HG02943 (cell line): ENCODE results near the gene CNOT9.

Experiments
- ATAC-seq: cut with Tn5 transposase; IDR thresholded peaks from one replicate; pipeline ENCODE4 v1.9.1; 2021; ENCODE audit warnings: mild to moderate bottlenecking, low read depth, moderate library complexity; ENCODE audit not compliant: unreplicated experiment

Gene CNOT9

DNA sequence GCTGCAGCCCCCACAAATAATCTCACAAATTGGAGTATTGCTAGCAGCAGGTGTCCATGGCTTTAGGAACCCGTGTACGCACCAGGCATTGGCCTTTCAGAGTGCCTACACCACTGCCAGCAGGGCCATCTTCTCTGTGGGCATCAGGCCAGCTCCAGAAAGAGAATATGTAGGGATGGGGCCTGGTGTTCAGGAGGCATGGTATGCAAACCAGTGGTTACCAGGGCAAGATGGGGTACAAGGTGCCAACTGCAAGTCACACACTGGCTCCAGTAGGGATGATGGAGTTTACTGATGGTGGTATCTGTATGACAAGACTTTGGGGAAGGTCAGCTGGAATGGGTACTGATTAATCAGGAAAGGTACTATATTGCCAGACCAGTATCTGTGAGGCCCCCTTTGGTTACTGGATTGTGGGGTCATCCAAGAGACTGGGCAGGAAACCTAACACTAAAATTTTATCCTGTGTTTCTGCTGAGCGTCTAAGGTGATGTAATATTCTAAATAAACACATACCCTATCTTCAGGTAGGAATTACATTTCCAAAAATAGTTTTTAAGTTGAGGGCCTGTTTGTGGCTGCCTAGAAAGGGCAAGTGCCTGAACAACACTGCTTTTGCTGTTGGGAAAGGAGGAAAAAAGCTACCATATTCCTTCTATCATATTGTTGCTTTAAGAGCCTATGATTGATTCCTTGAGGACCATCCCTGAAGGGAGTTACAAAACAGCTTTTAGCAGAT is 9.0 kb downstream of the CNOT9 start:
- ATAC-seq = no peak

GRCh38 chr2:218578272-218578877 is 9.7 kb downstream of the CNOT9 start:
- ATAC-seq = no peak

DNA sequence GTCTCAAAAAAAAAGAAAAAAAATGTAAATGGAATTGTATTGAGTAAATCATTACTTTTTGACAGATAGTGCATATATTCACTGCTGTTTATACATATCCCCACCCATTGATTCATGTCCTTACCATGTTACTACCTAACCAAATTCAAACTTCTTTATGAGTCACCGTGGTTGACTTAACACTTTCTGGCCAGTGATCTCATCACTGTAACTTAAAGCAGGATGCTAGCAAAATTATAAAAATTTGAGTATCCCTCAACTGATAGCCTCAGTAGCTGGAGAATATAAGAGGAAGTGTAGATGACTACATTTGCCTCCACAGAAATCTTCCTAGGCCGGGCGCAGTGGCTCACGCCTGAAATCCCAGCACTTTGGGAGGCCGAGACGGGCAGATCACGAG is 13.4 kb downstream of the CNOT9 start:
- ATAC-seq = no peak

DNA sequence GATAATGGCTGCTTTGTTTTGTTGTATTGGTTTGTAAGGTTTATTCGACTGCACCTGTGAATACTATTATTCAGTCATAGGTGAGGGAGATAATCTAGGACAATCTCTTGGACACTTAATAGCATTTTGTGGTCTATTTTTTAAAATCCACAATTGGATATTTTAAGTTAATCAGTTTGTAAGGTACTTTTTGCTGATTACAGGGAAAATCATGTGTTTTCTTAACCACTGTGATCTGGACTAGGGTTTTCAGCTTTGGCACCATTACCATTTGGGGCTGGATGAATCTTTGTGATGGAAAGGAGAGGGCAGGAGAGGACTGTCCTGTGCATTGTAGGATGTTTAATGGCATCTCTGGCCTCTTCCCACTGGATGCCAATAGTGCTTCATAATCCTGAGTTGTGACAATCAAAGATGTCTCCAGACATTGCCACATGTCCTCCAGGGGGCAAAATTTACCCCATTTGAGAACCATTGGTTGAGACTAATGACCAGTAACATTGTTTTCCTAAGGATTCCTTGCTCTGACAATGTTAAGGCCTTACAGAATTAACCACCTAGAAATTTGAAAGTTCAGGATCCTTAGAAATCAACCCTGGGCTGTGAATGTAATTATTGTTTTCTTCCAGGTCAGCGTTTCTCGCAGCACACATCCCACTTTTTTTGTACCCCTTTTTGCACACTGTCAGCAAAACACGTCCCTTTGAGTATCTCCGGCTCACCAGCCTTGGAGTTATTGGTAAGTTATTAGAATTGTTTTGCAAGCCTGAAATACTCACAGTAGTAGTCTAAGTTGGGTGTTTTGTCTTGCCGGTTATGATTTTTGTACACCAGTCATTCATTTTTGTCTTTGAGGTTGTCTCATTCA is 15.6 kb downstream of the CNOT9 start:
- ATAC-seq = no peak

DNA sequence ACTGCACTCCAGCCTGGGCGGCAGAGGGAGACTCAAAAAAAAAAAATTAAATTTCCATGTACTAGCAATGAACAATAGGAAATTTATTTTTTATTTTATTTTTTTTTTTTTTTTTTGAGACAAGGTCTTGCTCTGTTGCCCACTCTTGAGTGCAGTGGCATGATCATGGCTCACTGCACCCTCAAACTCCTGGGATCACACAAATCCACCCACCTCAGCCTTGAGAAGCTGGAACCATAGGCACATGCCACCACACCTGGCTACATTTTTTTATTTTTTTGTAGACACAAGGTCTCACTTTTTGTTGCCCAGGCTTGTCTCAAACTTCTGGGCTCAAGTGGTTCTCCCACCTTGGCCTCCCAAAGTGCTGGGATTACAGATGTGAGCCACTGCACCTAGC is 16.9 kb downstream of the CNOT9 start:
- no peak for ATAC-seq

DNA sequence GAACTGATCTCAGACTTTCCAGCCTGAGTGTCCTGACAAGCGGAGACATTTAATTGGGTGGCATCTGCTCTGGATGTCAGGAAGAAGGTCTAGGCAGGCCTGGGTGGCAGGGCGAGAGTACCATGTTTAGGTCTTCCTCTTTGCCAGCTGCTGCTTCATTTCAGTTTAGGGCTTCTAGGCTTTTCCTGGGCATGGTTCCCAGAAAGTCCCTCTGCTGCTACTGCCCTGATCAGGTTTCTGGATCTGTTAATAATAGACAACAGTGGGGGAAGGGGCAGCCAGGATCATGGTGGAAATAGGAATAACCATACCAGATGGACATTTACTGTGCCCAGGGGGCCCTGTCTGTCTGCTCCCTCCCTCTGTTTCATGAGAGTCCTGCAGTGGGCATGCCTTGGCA is 36.8 kb downstream of the CNOT9 start:
- no peak for ATAC-seq

- ATAC-seq = no peak
Observed at GRCh38 chr2:218607436-218608115, 38.9 kb downstream of the CNOT9 start, which contains the start of gene PLCD4. Gene PLCD4 (plus strand): TSS chr2:218607899. CDS start chr2:218615740, 7,841 bp downstream.

GRCh38 chr2:218615868-218616315 is 47.3 kb downstream of the CNOT9 start:
- no peak for ATAC-seq

DNA sequence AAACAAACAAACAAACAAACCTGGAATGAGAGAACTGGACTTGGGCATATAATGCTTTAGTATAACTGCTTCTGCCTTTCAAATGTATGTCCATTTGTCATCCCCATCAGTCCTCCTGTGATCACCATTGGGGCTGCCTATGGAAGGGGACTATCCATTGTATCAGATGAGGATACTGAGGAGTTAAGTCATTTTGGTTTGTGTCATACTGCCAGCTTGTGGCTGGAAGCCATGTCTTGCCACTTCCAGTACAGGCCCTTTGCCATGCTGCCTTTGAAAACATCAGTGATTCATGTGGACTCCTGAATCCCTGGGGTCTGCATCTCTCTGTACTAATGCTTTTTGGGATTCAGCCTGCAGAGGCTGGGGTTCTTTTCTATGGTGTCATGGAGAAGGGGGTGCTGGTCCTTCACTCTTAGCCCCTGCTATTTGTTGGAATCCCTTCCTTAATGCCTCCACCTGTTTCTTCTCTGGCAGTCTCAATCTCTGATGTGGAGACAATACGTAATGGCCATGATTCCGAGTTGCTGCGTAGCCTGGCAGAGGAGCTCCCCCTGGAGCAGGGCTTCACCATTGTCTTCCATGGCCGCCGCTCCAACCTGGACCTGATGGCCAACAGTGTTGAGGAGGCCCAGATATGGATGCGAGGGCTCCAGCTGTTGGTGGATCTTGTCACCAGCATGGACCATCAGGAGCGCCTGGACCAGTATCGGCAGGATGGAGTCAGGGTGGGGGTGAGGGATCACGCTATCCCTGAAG is 49.6 kb downstream of the CNOT9 start:
- no peak for ATAC-seq

GRCh38 chr2:218621007-218621406 is 52.4 kb downstream of the CNOT9 start:
- ATAC-seq = no peak

DNA sequence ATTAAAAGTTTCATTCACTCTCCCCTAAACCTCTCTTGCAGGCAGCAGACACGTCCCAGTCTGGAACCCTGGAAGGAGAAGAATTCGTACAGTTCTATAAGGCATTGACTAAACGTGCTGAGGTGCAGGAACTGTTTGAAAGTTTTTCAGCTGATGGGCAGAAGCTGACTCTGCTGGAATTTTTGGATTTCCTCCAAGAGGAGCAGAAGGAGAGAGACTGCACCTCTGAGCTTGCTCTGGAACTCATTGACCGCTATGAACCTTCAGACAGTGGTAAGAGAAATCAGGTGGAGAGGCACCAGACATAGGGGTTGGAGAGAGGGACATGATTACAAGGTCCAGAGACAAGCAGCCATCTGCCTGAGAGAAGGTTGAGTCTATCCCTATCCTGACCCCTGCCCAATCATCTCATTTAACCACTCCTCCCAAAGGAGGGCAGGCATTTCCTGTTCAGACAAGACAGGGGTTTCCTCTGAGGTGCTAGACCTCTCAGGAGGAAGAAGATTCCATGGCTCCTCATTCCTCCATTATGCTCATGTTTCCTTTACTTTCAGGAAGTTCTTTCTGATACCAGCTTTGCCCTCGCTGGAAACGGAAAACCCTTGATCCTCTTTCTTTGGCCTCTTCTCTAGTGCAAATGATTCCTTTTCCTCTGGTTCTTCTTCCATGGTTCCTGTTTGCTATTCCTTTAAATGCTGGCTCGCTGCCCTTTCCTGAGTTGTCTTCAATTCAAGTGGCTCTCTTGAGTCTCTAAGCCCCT is 54.1 kb downstream of the CNOT9 start:
- no peak for ATAC-seq

GRCh38 chr2:218623366-218623705 is 54.7 kb downstream of the CNOT9 start:
- no peak for ATAC-seq

DNA sequence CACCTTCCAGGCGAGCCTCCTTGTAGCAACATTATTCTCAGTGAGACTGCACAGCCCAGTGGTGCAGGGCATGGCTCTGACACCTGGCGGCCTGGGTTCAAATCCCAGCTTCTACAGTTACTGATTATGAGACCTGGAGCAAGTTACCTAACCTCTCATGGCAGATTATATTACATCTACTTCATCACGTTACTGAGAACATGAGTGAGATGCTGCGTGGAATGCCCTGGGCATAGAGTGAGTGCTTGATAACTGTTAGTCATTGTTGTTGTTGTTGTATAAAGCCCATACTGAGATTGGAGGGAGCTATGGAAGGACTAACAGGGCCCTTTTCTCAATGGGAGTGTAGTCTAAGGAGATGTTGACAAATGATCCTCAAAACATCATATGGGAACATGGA is 57.7 kb downstream of the CNOT9 start:
- no peak for ATAC-seq

DNA sequence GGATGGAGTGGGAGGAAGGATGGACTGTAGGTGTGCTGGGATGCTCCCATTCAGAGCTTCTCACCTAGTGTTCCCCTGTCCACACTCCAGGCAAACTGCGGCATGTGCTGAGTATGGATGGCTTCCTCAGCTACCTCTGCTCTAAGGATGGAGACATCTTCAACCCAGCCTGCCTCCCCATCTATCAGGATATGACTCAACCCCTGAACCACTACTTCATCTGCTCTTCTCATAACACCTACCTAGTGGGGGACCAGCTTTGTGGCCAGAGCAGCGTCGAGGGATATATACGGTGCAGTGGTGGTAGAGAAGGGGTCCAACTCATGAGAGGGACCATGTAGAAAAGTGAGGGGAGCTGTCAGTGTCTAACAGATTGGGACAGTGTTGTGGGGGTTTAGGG is 59.3 kb downstream of the CNOT9 start:
- no peak for ATAC-seq

DNA sequence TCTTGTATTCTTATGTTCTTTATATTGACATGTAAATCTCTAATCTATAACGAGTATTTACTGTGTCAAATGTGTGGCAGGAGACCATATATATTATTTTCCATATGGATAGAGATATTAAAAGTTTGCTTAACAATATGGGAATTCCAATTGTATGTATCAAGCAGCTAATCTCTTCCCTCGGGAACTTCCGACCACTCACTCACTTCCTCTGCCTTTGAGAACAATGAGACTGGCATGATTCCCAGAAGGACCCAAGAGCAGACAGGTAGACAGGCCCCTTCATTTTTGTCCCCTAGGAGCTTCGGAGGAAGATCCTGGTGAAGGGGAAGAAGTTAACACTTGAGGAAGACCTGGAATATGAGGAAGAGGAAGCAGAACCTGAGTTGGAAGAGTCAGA is 63.2 kb downstream of the CNOT9 start:
- no peak for ATAC-seq

- no peak for ATAC-seq
Observed at GRCh38 chr2:218635719-218636118, 67.1 kb downstream of the CNOT9 start.

GRCh38 chr2:218638372-218638771 is 69.7 kb downstream of the CNOT9 start:
- no peak for ATAC-seq

GRCh38 chr2:218642121-218642656 is 73.5 kb downstream of the CNOT9 start:
- ATAC-seq = no peak

GRCh38 chr2:218642786-218643185 is 74.1 kb downstream of the CNOT9 start:
- ATAC-seq = no peak
